Endothelial cell of umbilical vein (primary cell): ENCODE measurements around the gene RPL39. TPM values are rescaled to one million over a fixed set of nuclear protein-coding genes. Genes with fewer than 3 reads are reported as not detected.
"Not testable (repeated sequence)": the region's sequence is repeated elsewhere in the genome, so short reads cannot be mapped to it uniquely, and the experiment has no call there.

ENCODE experiments used
- BruUV-seq: library from RNA; stranded (reverse); fragments of 400-500 nt; replicated peaks from 2 replicates; lab custom pipeline; 2021; lab: Mats Ljungman, UMichigan
- CTCF ChIA-PET: fragments of 300-600, 350-600 bp; sonication (Branson Sonifier 250); formaldehyde crosslinking; loops from one replicate; lab custom pipeline; 2021; ENCODE audit warnings: antibody characterized with exemption, inconsistent platforms; lab: Charles Lee
- POLR2A ChIA-PET: fragments of 300-600, 350-600 bp; sonication (Branson Sonifier 250); formaldehyde crosslinking; loops from one replicate; lab custom pipeline; 2021; ENCODE audit warnings: antibody characterized with exemption, inconsistent platforms; lab: Charles Lee
- DNase-seq: peaks from one replicate; pipeline ENCODE4 v3.0.0-alpha.2; 2011; ENCODE audit warnings: low read depth, low spot score
- FAIRE-seq: peaks from 2 replicates; lab custom pipeline; 2011; peaks lifted over from hg19 to GRCh38; lab: Jason Lieb, UNC
- H2AFZ ChIP-seq: 2 replicates; pipeline ENCODE4 v1.6.0; 2012; ENCODE audit warnings: low read depth, low read length, control low read depth, inconsistent platforms
- H3K27ac ChIP-seq: 2 replicates; pipeline ENCODE4 v1.5.1; 2011; ENCODE audit warnings: low read depth, mild to moderate bottlenecking, control low read depth, low read length, moderate library complexity; ENCODE audit not compliant: insufficient read depth
- H3K27me3 ChIP-seq, 2 experiments: 2 replicates each; pipeline versions ENCODE4 v1.6.0 to v1.6.1; 2011; ENCODE audit warnings: low read length in 2 of 2, mixed read lengths in 1 of 2; ENCODE audit not compliant: control insufficient read depth in 2 of 2, insufficient read depth in 2 of 2
- H3K36me3 ChIP-seq, 2 experiments: 2 replicates in 1 of 2; 3 replicates in 1 of 2; pipeline ENCODE4 v1.5.1; 2011; ENCODE audit warnings: low read length in 2 of 2, mild to moderate bottlenecking in 1 of 2, moderate library complexity in 1 of 2; ENCODE audit not compliant: control insufficient read depth in 2 of 2, insufficient read depth in 2 of 2; ENCODE audit errors: extremely low read depth in 1 of 2
- H3K4me1 ChIP-seq: 3 replicates; pipeline ENCODE4 v1.5.1; 2011; ENCODE audit warnings: mild to moderate bottlenecking, low read length; ENCODE audit not compliant: control insufficient read depth, insufficient read depth; ENCODE audit errors: extremely low read depth
- H3K4me2 ChIP-seq: 2 replicates; pipeline ENCODE4 v1.6.1; 2011; ENCODE audit warnings: low read length, control low read depth, mixed read lengths; ENCODE audit not compliant: insufficient read depth
- H3K4me3 ChIP-seq, 3 experiments: fragments of 200-600 bp in 1 of 3; sonication (generic), shearing (Covaris generic) in 1 of 3; replicated peaks in 1 of 3; 2 replicates each; pipeline ENCODE4 v1.5.1; 2011 to 2016; ENCODE audit warnings: control low read depth in 3 of 3, low read length in 3 of 3, mild to moderate bottlenecking in 2 of 3, inconsistent platforms in 1 of 3, low read depth in 1 of 3, moderate library complexity in 1 of 3; ENCODE audit not compliant: insufficient read depth in 1 of 3
- H3K79me2 ChIP-seq: 2 replicates; pipeline ENCODE4 v1.6.0; 2012; ENCODE audit warnings: low read length, inconsistent platforms; ENCODE audit not compliant: control insufficient read depth, insufficient read depth
- H3K9ac ChIP-seq: replicated peaks from 2 replicates; pipeline ENCODE3; 2011; ENCODE audit warnings: low read length, control low read depth; ENCODE audit not compliant: insufficient read depth; ENCODE audit errors: extremely low read depth
- H3K9me1 ChIP-seq: replicated peaks from 3 replicates; pipeline ENCODE4 v1.6.0; 2011; ENCODE audit warnings: mild to moderate bottlenecking, low read length; ENCODE audit not compliant: control insufficient read depth, insufficient read depth; ENCODE audit errors: extremely low read depth
- H3K9me3 ChIP-seq: replicated peaks from 2 replicates; pipeline ENCODE4 v1.5.1; 2012; ENCODE audit warnings: low read length, inconsistent platforms; ENCODE audit not compliant: control insufficient read depth, insufficient read depth
- H4K20me1 ChIP-seq: replicated peaks from 2 replicates; pipeline ENCODE3; 2011; ENCODE audit warnings: mild to moderate bottlenecking, low read length; ENCODE audit not compliant: control insufficient read depth, insufficient read depth; ENCODE audit errors: extremely low read depth
- dilution Hi-C: fragments of 300-500 bp; cut with MboI; formaldehyde crosslinking; loops from one replicate; pipeline ENCODE4 v1.15.0; 2019; ENCODE audit warnings: low sequenced_read_pairs; ENCODE audit not compliant: extremely low pct_ligation_motif_present
- intact Hi-C: fragments of 100-400 bp; cut with micrococcal nuclease; formaldehyde crosslinking; loops from one replicate; pipeline ENCODE4 v1.10.0; 2022
- polyA plus RNA-seq, 4 experiments: library from polyadenylated mRNA; depleted of rRNA in 3 of 4; stranded (reverse) in 3 of 4; unstranded in 1 of 4; fragments of >200 nt; gene quantifications; 2 replicates each; pipeline versions ENCODE4 v1.2.1 to v1.2.3, GENCODE V29; 2011 to 2012; ENCODE audit warnings: missing spikeins in 1 of 4
- total RNA-seq: library from RNA; stranded (reverse); gene quantifications from 2 replicates; pipeline ENCODE4 v1.2.3, GENCODE V29; 2021

The RPL39 gene
- total and polyA plus RNA-seq, 2 donors (not counting 3 experiments of a cell fraction or from before 2014, with no cell fraction given), result 1,305 to 1,516 TPM

GRCh38 chrX:119769388-119769787 is 22.0 kb downstream of the RPL39 start:
- CTCF ChIA-PET, result interaction anchor here (1.0 kb wide), 1 partner anchor 10 kb away, joined by 3 read pairs; no protein-coding TSS in a partner anchor
- dilution Hi-C loops, FAIRE-seq: not testable (repeated sequence)

GRCh38 chrX:119768436-119768835 is 23.0 kb downstream of the RPL39 start:
- H3K27me3 ChIP-seq, H4K20me1 ChIP-seq, H3K79me2 ChIP-seq, H3K36me3 ChIP-seq, intact Hi-C loops, H3K9me1 ChIP-seq, DNase-seq, H3K4me2 ChIP-seq, H3K9ac ChIP-seq, H3K9me3 ChIP-seq, POLR2A ChIA-PET, H3K4me1 ChIP-seq, dilution Hi-C loops, BruUV-seq, H2AFZ ChIP-seq, H3K27ac ChIP-seq, H3K4me3 ChIP-seq, FAIRE-seq: not testable (repeated sequence)
- CTCF ChIA-PET, result interaction anchor here (1.0 kb wide), 1 partner anchor 9 kb away, joined by 3 read pairs; no protein-coding TSS in a partner anchor

More at GRCh38 chrX:119769388-119769787, 22.0 kb downstream of the RPL39 start:
- intact Hi-C loops, H3K4me3 ChIP-seq, POLR2A ChIA-PET, H3K9me3 ChIP-seq, H3K4me1 ChIP-seq, H3K4me2 ChIP-seq, H3K27ac ChIP-seq, H3K79me2 ChIP-seq, H3K9ac ChIP-seq, DNase-seq, H4K20me1 ChIP-seq, H3K36me3 ChIP-seq, H3K9me1 ChIP-seq, H3K27me3 ChIP-seq, BruUV-seq, H2AFZ ChIP-seq: not testable (repeated sequence)
